ENCODE measurements around the gene PRKCH.

- TF ChIP-seq CTCF (IDR thresholded peaks at IDR 0.05) (no peak), POLR2A (IDR thresholded peaks at IDR 0.05) (no peak)
These were observed 256.1 kb downstream of the PRKCH start for GRCh38 chr14:61577506-61577931.
